Upper lobe of right lung (tissue), 1 donor: ENCODE measurements around the gene CFAP58. TPM values are rescaled to one million over a fixed set of nuclear protein-coding genes. Genes with fewer than 3 reads are reported as not detected.
A peak's percentile ranks its signal among the peaks of the same experiment; 100 is the strongest.

Experiments
- ATAC-seq: fragments of 200-7000 bp; cut with Tn5 transposase; one replicate; pipeline ENCODE4 v1.9.1; 2020; ENCODE audit warnings: mild to moderate bottlenecking, moderate library complexity
- DNase-seq: peaks from one replicate; pipeline ENCODE4 v3.0.0-alpha.2; 2020
- H3K27ac ChIP-seq: fragments of 200-600 bp; one replicate; pipeline ENCODE4 v1.8.0; 2022
- H3K27me3 ChIP-seq: fragments of 200-600 bp; one replicate; pipeline ENCODE4 v1.8.0; 2022; ENCODE audit warnings: mild to moderate bottlenecking
- H3K36me3 ChIP-seq: fragments of 200-600 bp; one replicate; pipeline ENCODE4 v1.8.0; 2022
- H3K4me1 ChIP-seq: fragments of 200-600 bp; one replicate; pipeline ENCODE4 v1.8.0; 2022
- H3K4me3 ChIP-seq: fragments of 200-600 bp; one replicate; pipeline ENCODE4 v1.8.0; 2022; ENCODE audit warnings: mild to moderate bottlenecking
- H3K9me3 ChIP-seq: fragments of 200-600 bp; one replicate; pipeline ENCODE4 v1.8.0; 2022
- CTCF ChIP-seq: fragments of 200-600 bp; IDR thresholded peaks from one replicate; pipeline ENCODE4 v1.8.0; 2022; ENCODE audit warnings: antibody characterized with exemption
- intact Hi-C: fragments of 100-400 bp; cut with DNase I; formaldehyde crosslinking; loops from one replicate; pipeline ENCODE4 v1.11.0; 2022
- total RNA-seq: library from RNA; stranded (reverse); fragmentation: NEBNext Ultra II Directional; extraction: Animal tissue kit (Norgen Biotek cat#: 25700); gene quantifications from one replicate; pipeline ENCODE4 v1.2.1, GENCODE V29; 2021
- donor health status: DM: no; HTN: yes; CAD: no; lungs with severe emphysema.

The CFAP58 gene
- total RNA-seq, 1 donor from 2014 or later, result 0.14 TPM

GRCh38 chr10:104328646-104328895 is 25.1 kb upstream of the CFAP58 start:
- H3K36me3 ChIP-seq, result no peaks in the 10 kb centered on the region
- ATAC-seq, result no peak
- TF ChIP-seq CTCF, result no peak
- no peaks in the 10 kb centered on the region for H3K9me3 ChIP-seq
- H3K4me3 ChIP-seq, result peak overlapping the region; percentile 14
- H3K4me1 ChIP-seq, result peaks cover 100% of the 10 kb centered on the region
- H3K27me3 ChIP-seq, result no peaks in the 10 kb centered on the region
- H3K27ac ChIP-seq, result peak overlapping the region; percentile 91
- intact Hi-C loops, result no loop called here
- no peak for DNase-seq

- Histone ChIP-seq H3K4me1 (peaks cover 98% of the 10 kb centered on the region), H3K9me3 (no peaks in the 10 kb centered on the region), H3K27ac (peak overlapping the region; percentile 91), H3K36me3 (no peaks in the 10 kb centered on the region), H3K27me3 (no peaks in the 10 kb centered on the region), H3K4me3 (peak overlapping the region; percentile 14)
- peak; percentile 62 for ATAC-seq
- no peak for DNase-seq
- no peak for TF ChIP-seq CTCF
- intact Hi-C loops, result no loop called here
Observed at GRCh38 chr10:104328896-104329710, 24.5 kb upstream of the CFAP58 start.

GRCh38 chr10:104329735-104330134 is 23.9 kb upstream of the CFAP58 start:
- no peak for TF ChIP-seq CTCF
- Histone ChIP-seq H3K9me3 (no peaks in the 10 kb centered on the region), H3K27ac (peak overlapping the region; percentile 91), H3K4me3 (no peak overlapping the region), H3K27me3 (no peaks in the 10 kb centered on the region), H3K36me3 (peaks cover 4% of the 10 kb centered on the region), H3K4me1 (peaks cover 96% of the 10 kb centered on the region)
- ATAC-seq (no peak), DNase-seq (no peak)
- intact Hi-C loops, result no loop called here

GRCh38 chr10:104330168-104331110 is 23.2 kb upstream of the CFAP58 start:
- no peak for DNase-seq
- Histone ChIP-seq H3K4me1 (peaks cover 96% of the 10 kb centered on the region), H3K27ac (peak overlapping the region; percentile 91), H3K27me3 (no peaks in the 10 kb centered on the region), H3K36me3 (peaks cover 4% of the 10 kb centered on the region), H3K4me3 (no peak overlapping the region), H3K9me3 (no peaks in the 10 kb centered on the region)
- peak; percentile 4 for ATAC-seq
- intact Hi-C loops, result no loop called here
- TF ChIP-seq CTCF, result no peak

GRCh38 chr10:104331208-104331838 is 22.3 kb upstream of the CFAP58 start:
- ATAC-seq, result peak; percentile 16
- TF ChIP-seq CTCF, result no peak

More at GRCh38 chr10:104331208-104331838, 22.3 kb upstream of the CFAP58 start:
- Histone ChIP-seq H3K9me3 (no peaks in the 10 kb centered on the region), H3K27ac (peak overlapping the region; percentile 91), H3K36me3 (peaks cover 4% of the 10 kb centered on the region), H3K27me3 (no peaks in the 10 kb centered on the region), H3K4me3 (no peak overlapping the region), H3K4me1 (peaks cover 96% of the 10 kb centered on the region)
- no peak for DNase-seq
- intact Hi-C loops, result no loop called here
